NT2/D1 (cell line): ENCODE data around the gene BRIP1.

Experiments
- SUZ12 ChIP-seq: IDR thresholded peaks from 2 replicates; pipeline ENCODE4 v1.6.1; 2011; ENCODE audit not compliant: insufficient read length, insufficient read depth; ENCODE audit errors: extremely low read depth
- YY1 ChIP-seq: IDR thresholded peaks from 2 replicates; pipeline ENCODE4 v1.6.1; 2011; ENCODE audit not compliant: insufficient read length, insufficient read depth
- ZNF274 ChIP-seq: IDR thresholded peaks from 2 replicates; pipeline ENCODE4 v1.6.1; 2011; ENCODE audit warnings: mild to moderate bottlenecking, low read depth, low read length

DNA sequence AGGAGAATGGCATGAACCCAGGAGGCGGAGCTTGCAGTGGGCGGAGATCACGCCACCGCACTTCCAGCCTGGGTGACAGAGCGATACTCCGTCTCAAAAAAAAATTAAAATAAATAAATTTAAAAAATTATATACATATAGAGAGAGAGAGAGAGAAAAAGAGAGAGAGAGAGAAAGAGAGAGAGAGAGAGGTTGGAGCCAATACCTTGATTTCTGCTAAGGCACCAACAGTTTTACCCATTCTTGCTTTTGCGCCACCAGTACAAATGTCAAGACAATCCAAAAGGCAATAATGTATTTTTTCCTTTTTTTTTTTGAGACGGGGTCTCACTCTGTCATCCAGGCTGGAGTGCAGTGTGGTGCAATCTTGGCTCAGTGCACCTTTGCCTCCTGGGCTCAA lies 17.2 kb downstream of the BRIP1 start:
- TF ChIP-seq YY1 (no peak), ZNF274 (no peak), SUZ12 (no peak)
